HepG2 (cell line): ENCODE data around the gene RAPGEF6. TPM values are rescaled to one million over a fixed set of nuclear protein-coding genes. Genes with fewer than 3 reads are reported as not detected.

ENCODE experiments used
- BRCA1 ChIP-seq: sonication (generic); formaldehyde crosslinking; IDR thresholded peaks from 2 replicates; pipeline ENCODE4 v1.4.0; 2020; ENCODE audit warnings: missing genetic modification reagents
- ETV5 ChIP-seq: IDR thresholded peaks from 2 replicates; pipeline ENCODE4 v1.6.1; 2018; ENCODE audit warnings: missing biosample characterization, missing genetic modification reagents, inconsistent platforms, borderline replicate concordance
- FOXA1 ChIP-seq, 2 experiments: fragments of 450-650 bp in 1 of 2; sonication (generic) in 1 of 2; formaldehyde crosslinking in 1 of 2; IDR thresholded peaks; 2 replicates each; pipeline versions ENCODE4 v1.4.0 to v1.6.1; 2016 to 2020; ENCODE audit warnings: missing genetic modification reagents in 1 of 2
- GTF2F1 ChIP-seq: fragments of 150-350 bp; IDR thresholded peaks from 2 replicates; pipeline ENCODE4 v1.6.1; 2014; ENCODE audit warnings: low read length
- HDAC6 ChIP-seq: fragments of 200-600 bp; sonication (generic); IDR thresholded peaks from 2 replicates; pipeline ENCODE4 v1.7.0; 2017; ENCODE audit warnings: mild to moderate bottlenecking, antibody characterized with exemption, low read length, low read depth
- IKZF1 ChIP-seq: fragments of 450-650 bp; IDR thresholded peaks from 2 replicates; pipeline ENCODE4 v1.7.1; 2016
- MEIS2 ChIP-seq: sonication (generic); formaldehyde crosslinking; IDR thresholded peaks from 2 replicates; pipeline ENCODE4 v1.9.0; 2021; ENCODE audit warnings: mild to moderate bottlenecking, missing genetic modification reagents
- NRL ChIP-seq: sonication (generic); formaldehyde crosslinking; IDR thresholded peaks from 2 replicates; pipeline ENCODE4 v1.5.0; 2020; ENCODE audit warnings: missing genetic modification reagents, mild to moderate bottlenecking, moderate library complexity, borderline replicate concordance
- RXRA ChIP-seq: sonication (generic); formaldehyde crosslinking; IDR thresholded peaks from 2 replicates; pipeline ENCODE4 v1.5.1; 2020; ENCODE audit warnings: missing genetic modification reagents
- SALL1 ChIP-seq: sonication (generic); formaldehyde crosslinking; IDR thresholded peaks from 2 replicates; pipeline ENCODE4 v1.8.0; 2022; ENCODE audit warnings: mild to moderate bottlenecking, missing genetic modification reagents
- SMAD1 ChIP-seq: sonication (generic); formaldehyde crosslinking; IDR thresholded peaks from 2 replicates; pipeline ENCODE4 v1.4.0; 2020; ENCODE audit warnings: missing genetic modification reagents, low read depth, mild to moderate bottlenecking, borderline replicate concordance
- TFDP1 ChIP-seq: IDR thresholded peaks from 2 replicates; pipeline ENCODE4 v1.6.1; 2016; ENCODE audit warnings: missing compliant biosample characterization, missing genetic modification reagents, borderline replicate concordance
- TGIF2 ChIP-seq: IDR thresholded peaks from 2 replicates; pipeline ENCODE4 v1.6.1; 2016; ENCODE audit warnings: control low read depth, missing compliant biosample characterization
- TMF1 ChIP-seq: sonication (generic); formaldehyde crosslinking; IDR thresholded peaks from 2 replicates; pipeline ENCODE4 v1.8.1; 2022; ENCODE audit warnings: low read depth, missing genetic modification reagents
- YEATS2 ChIP-seq: sonication (generic); formaldehyde crosslinking; IDR thresholded peaks from 2 replicates; pipeline ENCODE4 v1.4.0; 2020; ENCODE audit warnings: missing genetic modification reagents, borderline replicate concordance
- ZNF253 ChIP-seq: sonication (generic); formaldehyde crosslinking; IDR thresholded peaks from 2 replicates; pipeline ENCODE4 v1.8.0; 2022; ENCODE audit warnings: mild to moderate bottlenecking, missing genetic modification reagents, borderline replicate concordance
- ZNF329 ChIP-seq: sonication (generic); formaldehyde crosslinking; IDR thresholded peaks from 2 replicates; pipeline ENCODE4 v1.9.0; 2021; ENCODE audit warnings: low read depth, mild to moderate bottlenecking, missing genetic modification reagents
- ZNF678 ChIP-seq: sonication (generic); formaldehyde crosslinking; IDR thresholded peaks from 2 replicates; pipeline ENCODE4 v1.4.0; 2020; ENCODE audit warnings: mild to moderate bottlenecking, missing genetic modification reagents
- ZNF709 ChIP-seq: sonication (generic); formaldehyde crosslinking; IDR thresholded peaks from 2 replicates; pipeline ENCODE4 v1.5.0; 2020; ENCODE audit warnings: mild to moderate bottlenecking, missing genetic modification reagents
- ZNF788 ChIP-seq: sonication (generic); formaldehyde crosslinking; IDR thresholded peaks from 2 replicates; pipeline ENCODE4 v1.5.0; 2020; ENCODE audit warnings: mild to moderate bottlenecking, missing genetic modification reagents, borderline replicate concordance
- polyA plus RNA-seq, 8 experiments: library from polyadenylated mRNA; depleted of rRNA in 3 of 8; stranded (reverse) in 7 of 8; unstranded in 1 of 8; fragments of >200 nt; fragmentation: Illumina TruSeq in 4 of 8; extraction: Trizol in 4 of 8; gene quantifications; 2 replicates each; pipeline versions ENCODE4 v1.2.1 to v1.2.3, GENCODE V29; 2011 to 2016; ENCODE audit warnings: low read depth in 4 of 8, missing spikeins in 1 of 8, mixed read lengths in 1 of 8; ENCODE audit not compliant: insufficient read depth in 1 of 8
- total RNA-seq, 5 experiments: library from RNA; depleted of rRNA; stranded (reverse); fragments of >200 nt; fragmentation: Illumina TruSeq; extraction: Trizol; gene quantifications; 2 replicates each; pipeline ENCODE4 v1.2.3, GENCODE V29; 2016; ENCODE audit warnings: low read depth in 1 of 5
- TF ChIP-seq, protein P1 (sequence below): sonication (generic); IDR thresholded peaks from 2 replicates; pipeline ENCODE4 v1.6.1; 2016; ENCODE audit warnings: low read depth, borderline replicate concordance
- TF ChIP-seq, protein P2 (sequence below): sonication (generic); formaldehyde crosslinking; IDR thresholded peaks from 2 replicates; pipeline ENCODE4 v1.8.1; 2023; ENCODE audit warnings: mild to moderate bottlenecking, moderate library complexity, missing genetic modification reagents
- TF ChIP-seq, protein P3 (sequence below): sonication (generic); formaldehyde crosslinking; IDR thresholded peaks from 2 replicates; pipeline ENCODE4 v1.8.1; 2023; ENCODE audit warnings: mild to moderate bottlenecking, missing genetic modification reagents
- TF ChIP-seq, protein P4 (sequence below): IDR thresholded peaks from 2 replicates; pipeline ENCODE4 v1.6.1; 2016; ENCODE audit warnings: missing compliant biosample characterization, missing genetic modification reagents, borderline replicate concordance

The RAPGEF6 gene
- total and polyA plus RNA-seq, 2 of the 13 experiments (the other 11 are each of a cell fraction or from before 2014, with no cell fraction given), result 7.7 to 24.6 TPM

DNA sequence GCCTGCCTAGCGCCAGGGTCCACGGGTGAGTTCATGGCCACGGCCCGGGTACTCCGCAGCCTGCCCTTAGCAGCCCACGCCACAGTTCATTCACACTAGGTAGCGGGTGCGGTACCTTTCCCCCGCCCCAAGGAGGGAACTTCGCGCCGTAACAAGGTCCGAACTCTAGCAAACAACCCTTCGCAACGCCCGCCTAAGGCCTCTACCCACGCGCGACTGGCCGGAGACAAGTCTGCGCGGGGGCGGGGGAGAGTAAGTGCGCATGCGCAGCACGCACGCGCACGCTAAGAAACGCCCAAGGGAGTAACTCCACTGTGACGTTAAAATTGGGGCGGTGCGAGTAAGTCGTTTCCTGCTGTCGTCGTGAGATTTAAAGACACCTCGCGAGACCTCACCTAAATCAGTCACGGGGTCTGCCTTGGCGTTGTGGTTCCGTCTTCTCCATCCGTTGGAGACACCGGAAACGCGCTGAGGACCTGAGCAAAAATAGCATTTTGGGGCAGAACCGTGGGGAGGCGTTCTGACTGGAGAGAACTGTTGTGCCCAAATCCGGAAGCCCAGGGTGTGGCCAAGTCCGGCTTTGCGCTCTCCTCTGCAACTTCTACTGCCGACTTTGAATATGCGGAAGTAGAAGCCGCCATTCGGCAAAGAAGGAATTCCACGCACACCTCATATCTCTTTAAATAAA, at the start of gene RAPGEF6 (continued):
- TF ChIP-seq, protein P1, sequence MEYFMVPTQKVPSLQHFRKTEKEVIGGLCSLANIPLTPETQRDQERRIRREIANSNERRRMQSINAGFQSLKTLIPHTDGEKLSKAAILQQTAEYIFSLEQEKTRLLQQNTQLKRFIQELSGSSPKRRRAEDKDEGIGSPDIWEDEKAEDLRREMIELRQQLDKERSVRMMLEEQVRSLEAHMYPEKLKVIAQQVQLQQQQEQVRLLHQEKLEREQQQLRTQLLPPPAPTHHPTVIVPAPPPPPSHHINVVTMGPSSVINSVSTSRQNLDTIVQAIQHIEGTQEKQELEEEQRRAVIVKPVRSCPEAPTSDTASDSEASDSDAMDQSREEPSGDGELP, result no peak; the same call in 1 of the 2 replicates
- TF ChIP-seq TFDP1 (CRISPR knock-in tag), result peak; percentile 72; the same call in 1 of the 2 replicates
- TF ChIP-seq, protein P2, sequence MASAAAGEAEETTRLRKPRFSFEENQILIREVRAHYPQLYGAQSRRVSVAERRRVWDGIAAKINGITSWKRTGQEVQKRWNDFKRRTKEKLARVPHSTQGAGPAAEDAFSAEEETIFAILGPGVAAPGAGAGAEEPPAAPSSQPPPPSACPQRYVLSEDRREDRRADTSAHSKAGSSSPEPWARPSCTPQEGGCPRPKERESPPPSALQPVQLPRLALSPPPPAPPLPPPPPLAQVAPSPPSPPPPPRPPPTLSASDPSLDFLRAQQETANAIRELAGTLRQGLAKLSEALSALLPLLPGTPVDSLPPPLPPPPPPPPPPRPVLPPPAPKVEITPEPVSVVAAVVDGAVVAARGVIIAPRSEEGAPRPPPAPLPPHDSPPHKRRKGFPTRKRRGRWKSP (CRISPR knock-in tag), result peak; percentile 94
- peak; percentile 57; the same call in 1 of the 2 replicates for TF ChIP-seq TMF1 (CRISPR knock-in tag)
- TF ChIP-seq, protein P3, sequence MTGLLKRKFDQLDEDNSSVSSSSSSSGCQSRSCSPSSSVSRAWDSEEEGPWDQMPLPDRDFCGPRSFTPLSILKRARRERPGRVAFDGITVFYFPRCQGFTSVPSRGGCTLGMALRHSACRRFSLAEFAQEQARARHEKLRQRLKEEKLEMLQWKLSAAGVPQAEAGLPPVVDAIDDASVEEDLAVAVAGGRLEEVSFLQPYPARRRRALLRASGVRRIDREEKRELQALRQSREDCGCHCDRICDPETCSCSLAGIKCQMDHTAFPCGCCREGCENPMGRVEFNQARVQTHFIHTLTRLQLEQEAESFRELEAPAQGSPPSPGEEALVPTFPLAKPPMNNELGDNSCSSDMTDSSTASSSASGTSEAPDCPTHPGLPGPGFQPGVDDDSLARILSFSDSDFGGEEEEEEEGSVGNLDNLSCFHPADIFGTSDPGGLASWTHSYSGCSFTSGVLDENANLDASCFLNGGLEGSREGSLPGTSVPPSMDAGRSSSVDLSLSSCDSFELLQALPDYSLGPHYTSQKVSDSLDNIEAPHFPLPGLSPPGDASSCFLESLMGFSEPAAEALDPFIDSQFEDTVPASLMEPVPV (CRISPR knock-in tag), result peak; percentile 59; the same call in 1 of the 2 replicates
- no peak for TF ChIP-seq HDAC6
- TF ChIP-seq MEIS2, result peak; percentile 14; the same call in 1 of the 2 replicates
- TF ChIP-seq ZNF678 (CRISPR knock-in tag), result no peak; the same call in 1 of the 2 replicates
- TF ChIP-seq TGIF2 (CRISPR knock-in tag), result no peak
- peak; percentile 78; the same call in 1 of the 2 replicates for TF ChIP-seq YEATS2
- peak; percentile 82 for TF ChIP-seq RXRA (CRISPR knock-in tag)
- no peak for TF ChIP-seq IKZF1
- TF ChIP-seq BRCA1 (CRISPR knock-in tag), result no peak
- peak; percentile 81 for TF ChIP-seq SMAD1 (CRISPR knock-in tag)
- peak; percentile 86 for TF ChIP-seq ZNF788 (CRISPR knock-in tag)
- peak; percentile 94 for TF ChIP-seq SALL1 (CRISPR knock-in tag)
- TF ChIP-seq GTF2F1, result no peak
- no peak for TF ChIP-seq FOXA1 (IDR thresholded peaks at IDR 0.05)
- no peak; the same call in 1 of the 2 replicates for TF ChIP-seq FOXA1 (CRISPR knock-in tag; IDR thresholded peaks at IDR 0.05)
- TF ChIP-seq ZNF253 (CRISPR knock-in tag), result no peak
- TF ChIP-seq NRL (CRISPR knock-in tag), result peak; percentile 93
- TF ChIP-seq, protein P4, sequence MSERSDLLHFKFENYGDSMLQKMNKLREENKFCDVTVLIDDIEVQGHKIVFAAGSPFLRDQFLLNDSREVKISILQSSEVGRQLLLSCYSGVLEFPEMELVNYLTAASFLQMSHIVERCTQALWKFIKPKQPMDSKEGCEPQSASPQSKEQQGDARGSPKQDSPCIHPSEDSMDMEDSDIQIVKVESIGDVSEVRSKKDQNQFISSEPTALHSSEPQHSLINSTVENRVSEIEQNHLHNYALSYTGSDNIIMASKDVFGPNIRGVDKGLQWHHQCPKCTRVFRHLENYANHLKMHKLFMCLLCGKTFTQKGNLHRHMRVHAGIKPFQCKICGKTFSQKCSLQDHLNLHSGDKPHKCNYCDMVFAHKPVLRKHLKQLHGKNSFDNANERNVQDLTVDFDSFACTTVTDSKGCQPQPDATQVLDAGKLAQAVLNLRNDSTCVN (CRISPR knock-in tag), result peak; percentile 69; the same call in 1 of the 2 replicates
- TF ChIP-seq ZNF709, result peak; percentile 67; the same call in 1 of the 2 replicates
- peak; percentile 93 for TF ChIP-seq ETV5
- TF ChIP-seq ZNF329 (CRISPR knock-in tag), result peak; percentile 52; the same call in 1 of the 2 replicates
